Gastroesophageal sphincter (tissue), 4 donors: ENCODE measurements around the gene TREML2. TPM values are rescaled to one million over a fixed set of nuclear protein-coding genes. Genes with fewer than 3 reads are reported as not detected.

Experiments used
- ATAC-seq: fragments of 150-250 bp; one replicate; pipeline ENCODE4 v1.9.1; 2016; ENCODE audit warnings: mild to moderate bottlenecking, moderate library complexity
- H3K27ac ChIP-seq, 4 donors: fragments of 200-600 bp; sonication (generic) in 3 of 4; 1 replicate in 3 of 4; 2 replicates in 1 of 4; pipeline ENCODE4 v1.5.1; 2016 to 2019
- H3K27me3 ChIP-seq: fragments of 200-600 bp; sonication (generic); one replicate; pipeline ENCODE4 v1.5.1; 2019
- H3K36me3 ChIP-seq, 2 donors: fragments of 200-600 bp; sonication (generic); one replicate each; pipeline ENCODE4 v1.5.1; 2019; ENCODE audit warnings: control low read depth in 1 of 2
- H3K4me1 ChIP-seq, 3 donors: fragments of 200-600 bp; sonication (generic); 1 replicate in 2 of 3; 2 replicates in 1 of 3; pipeline ENCODE4 v1.5.1; 2016 to 2019; ENCODE audit warnings: control low read depth in 2 of 3
- H3K4me3 ChIP-seq, 2 donors: fragments of 200-600 bp; sonication (generic); one replicate each; pipeline ENCODE4 v1.5.1; 2019; ENCODE audit warnings: mild to moderate bottlenecking in 1 of 2, moderate library complexity in 1 of 2
- H3K9me3 ChIP-seq, 3 donors: fragments of 200-600 bp; sonication (generic); one replicate each; pipeline ENCODE4 v1.5.1; 2017 to 2019; ENCODE audit warnings: control low read depth in 2 of 3
- EP300 ChIP-seq: sonication (generic); formaldehyde crosslinking; IDR thresholded peaks from one replicate; pipeline ENCODE4 v1.6.1; 2017; ENCODE audit warnings: antibody characterized with exemption, mild to moderate bottlenecking
- POLR2A ChIP-seq, 2 donors: fragments of 450-650 bp; IDR thresholded peaks; one replicate each; pipeline ENCODE4 v1.6.1; 2017; ENCODE audit warnings: antibody characterized with exemption in 2 of 2, mild to moderate bottlenecking in 2 of 2, moderate library complexity in 1 of 2
- POLR2AphosphoS5 ChIP-seq: sonication (generic); formaldehyde crosslinking; IDR thresholded peaks from one replicate; pipeline ENCODE4 v1.6.1; 2017; ENCODE audit warnings: antibody characterized with exemption
- WGBS, 2 donors: methylation state at CpG; one replicate each; pipeline ENCODE4 v1.1.5; 2018; ENCODE audit warnings: low coverage in 1 of 2; 5-methylcytosine and 5-hydroxymethylcytosine counted together
- total RNA-seq, 4 donors: library from RNA; depleted of rRNA; stranded (reverse); fragments of >200 nt; gene quantifications; one replicate each; pipeline ENCODE4 v1.1.0, GENCODE V29; 2016
- TF ChIP-seq, protein P1 (sequence below), 4 experiments: fragments of 200-600 bp in 2 of 4; fragments of 450-650 bp in 2 of 4; sonication (generic) in 1 of 4; IDR thresholded peaks; one replicate each; pipeline ENCODE4 v1.5.1; 2017 to 2019; ENCODE audit warnings: antibody characterized with exemption in 4 of 4, mild to moderate bottlenecking in 2 of 4, moderate library complexity in 2 of 4

TREML2 gene
- total RNA-seq, 4 donors from 2014 or later = 0.27 TPM; not detected in 3

DNA sequence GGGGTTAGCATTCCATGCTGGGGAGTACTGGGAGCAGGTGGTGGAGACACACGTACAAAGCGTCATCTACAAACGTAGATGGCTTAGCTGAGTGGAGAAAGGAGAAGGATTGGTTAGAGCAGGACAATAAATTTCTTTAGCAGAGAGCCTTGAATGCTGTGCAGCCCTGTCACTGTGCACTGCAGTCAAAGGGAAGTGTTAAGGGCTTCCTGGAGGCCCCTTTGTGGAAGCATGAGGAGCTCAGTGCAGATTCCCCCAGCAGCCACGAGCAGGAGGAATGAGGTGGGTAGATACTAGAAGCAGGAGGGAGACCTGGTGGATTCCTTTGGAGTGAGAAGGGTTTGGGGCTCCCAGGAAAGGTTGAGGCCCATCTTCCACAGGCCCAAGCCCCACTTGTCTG is 21.1 kb upstream of the TREML2 start:
- Histone ChIP-seq H3K4me1 (no peaks in the 10 kb centered on the region), H3K9me3 (peaks cover 0 to 18% (median 0%) of the 10 kb centered on the region in 3 donors), H3K27ac (no peak overlapping the region), H3K36me3 (no peaks in the 10 kb centered on the region), H3K4me3 (no peak overlapping the region), H3K27me3 (peaks cover 36% of the 10 kb centered on the region)
- ATAC-seq = no peak
- 60 to 64% methylated on average over 2 to 4 of the region's 4 CpGs for WGBS, 2 donors
- no peak for TF ChIP-seq POLR2AphosphoS5
- TF ChIP-seq EP300 = no peak
- no peak for TF ChIP-seq POLR2A (IDR thresholded peaks at IDR 0.05)
- TF ChIP-seq, protein P1, sequence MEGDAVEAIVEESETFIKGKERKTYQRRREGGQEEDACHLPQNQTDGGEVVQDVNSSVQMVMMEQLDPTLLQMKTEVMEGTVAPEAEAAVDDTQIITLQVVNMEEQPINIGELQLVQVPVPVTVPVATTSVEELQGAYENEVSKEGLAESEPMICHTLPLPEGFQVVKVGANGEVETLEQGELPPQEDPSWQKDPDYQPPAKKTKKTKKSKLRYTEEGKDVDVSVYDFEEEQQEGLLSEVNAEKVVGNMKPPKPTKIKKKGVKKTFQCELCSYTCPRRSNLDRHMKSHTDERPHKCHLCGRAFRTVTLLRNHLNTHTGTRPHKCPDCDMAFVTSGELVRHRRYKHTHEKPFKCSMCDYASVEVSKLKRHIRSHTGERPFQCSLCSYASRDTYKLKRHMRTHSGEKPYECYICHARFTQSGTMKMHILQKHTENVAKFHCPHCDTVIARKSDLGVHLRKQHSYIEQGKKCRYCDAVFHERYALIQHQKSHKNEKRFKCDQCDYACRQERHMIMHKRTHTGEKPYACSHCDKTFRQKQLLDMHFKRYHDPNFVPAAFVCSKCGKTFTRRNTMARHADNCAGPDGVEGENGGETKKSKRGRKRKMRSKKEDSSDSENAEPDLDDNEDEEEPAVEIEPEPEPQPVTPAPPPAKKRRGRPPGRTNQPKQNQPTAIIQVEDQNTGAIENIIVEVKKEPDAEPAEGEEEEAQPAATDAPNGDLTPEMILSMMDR (IDR thresholded peaks at IDR 0.05) = no peak

DNA sequence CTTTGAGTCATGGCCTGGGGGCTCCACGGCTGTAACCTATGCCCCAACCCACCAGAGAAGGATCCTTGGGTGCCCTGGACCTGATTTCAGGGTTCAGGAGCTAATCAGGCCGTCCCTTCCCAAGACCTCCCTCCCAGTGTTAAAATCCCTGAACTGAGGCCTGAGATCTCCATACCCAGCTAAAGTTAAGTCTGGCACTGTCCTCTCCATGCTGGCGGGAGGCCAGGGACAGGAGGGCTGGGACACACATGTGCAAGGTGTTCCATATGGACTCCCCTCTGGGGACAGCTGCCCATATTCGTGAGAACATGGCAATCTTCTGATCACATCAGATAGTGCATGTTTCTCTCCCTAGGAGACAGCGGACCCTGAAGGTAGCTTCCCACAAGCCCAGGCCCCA is 15.7 kb upstream of the TREML2 start:
- Histone ChIP-seq H3K9me3 (peaks cover 0 to 32% (median 0%) of the 10 kb centered on the region in 3 donors), H3K4me1 (no peaks in the 10 kb centered on the region), H3K27me3 (peaks cover 25% of the 10 kb centered on the region), H3K36me3 (no peaks in the 10 kb centered on the region), H3K4me3 (no peak overlapping the region), H3K27ac (no peak overlapping the region)
- TF ChIP-seq POLR2AphosphoS5 (no peak), POLR2A (IDR thresholded peaks at IDR 0.05) (no peak), EP300 (no peak)
- TF ChIP-seq, protein P1 (IDR thresholded peaks at IDR 0.05) = no peak
- ATAC-seq = no peak
- whole genome bisulfite sequencing, 2 donors = 0% methylated on average over 1 of the region's 5 CpGs

DNA sequence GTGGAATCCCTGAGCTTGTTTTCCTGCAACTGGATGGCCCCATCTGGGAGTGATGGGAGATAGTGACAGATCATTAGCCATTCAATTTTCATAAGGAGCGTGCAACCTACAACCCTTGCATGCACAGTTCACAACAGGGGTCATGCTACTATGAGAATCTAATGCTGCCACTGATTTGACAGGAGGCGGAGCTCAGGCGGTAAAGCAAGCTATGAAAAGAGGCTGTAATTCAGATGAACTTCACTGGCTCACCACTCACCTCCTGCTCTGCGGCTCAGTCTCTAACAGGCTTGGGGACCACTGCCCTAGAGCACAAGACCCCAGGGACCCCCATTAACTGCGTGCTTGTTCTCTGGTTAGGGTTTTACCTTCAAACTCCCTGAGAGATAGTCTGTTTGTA is 14.8 kb upstream of the TREML2 start:
- no peak for TF ChIP-seq POLR2AphosphoS5
- no peak for TF ChIP-seq POLR2A (IDR thresholded peaks at IDR 0.05)
- no peak for TF ChIP-seq EP300
- TF ChIP-seq, protein P1 (IDR thresholded peaks at IDR 0.05) = no peak
- 73 to 100% methylated on average over 1 to 3 of the region's 5 CpGs for WGBS, 2 donors
- peaks cover 0 to 29% (median 0%) of the 10 kb centered on the region in 3 donors for H3K9me3 ChIP-seq
- ATAC-seq = no peak
- no peaks in the 10 kb centered on the region for H3K4me1 ChIP-seq
- peaks cover 25% of the 10 kb centered on the region for H3K27me3 ChIP-seq
- no peak overlapping the region for H3K27ac ChIP-seq
- no peaks in the 10 kb centered on the region for H3K36me3 ChIP-seq
- H3K4me3 ChIP-seq = no peak overlapping the region

DNA sequence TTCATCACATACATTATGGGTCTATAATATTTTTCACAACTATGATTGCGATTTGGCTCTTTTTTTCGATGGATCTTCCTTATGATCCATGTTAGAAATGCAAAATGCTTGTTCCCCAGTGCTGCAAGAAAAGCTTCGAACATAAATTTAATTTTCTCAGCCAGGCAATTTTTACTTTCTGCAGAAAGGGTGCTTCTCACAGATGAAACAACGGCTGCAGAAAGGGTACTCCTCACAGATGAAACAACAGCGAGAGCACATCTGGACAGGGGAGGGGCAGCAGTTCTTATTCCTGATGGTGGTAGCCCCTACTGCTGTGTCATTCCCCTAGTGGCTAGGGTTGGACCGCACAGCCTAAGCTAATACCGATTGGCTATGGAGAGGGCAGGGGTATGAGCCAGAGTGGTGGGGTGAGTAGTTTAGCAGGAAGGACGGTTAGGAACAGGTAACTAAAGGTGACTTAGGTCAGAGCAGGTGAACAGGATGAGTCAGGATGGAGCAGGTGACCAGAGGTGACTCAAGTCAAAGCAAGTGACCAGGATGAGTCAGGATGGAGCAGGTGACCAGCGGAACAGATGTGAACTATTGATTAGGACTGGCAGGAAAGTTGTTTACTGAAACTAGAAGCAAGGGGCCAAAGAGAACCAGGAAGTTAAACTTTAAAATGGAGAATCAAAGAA is 13.8 kb upstream of the TREML2 start:
- 77 to 80% methylated on average over 6 to 7 of the region's 9 CpGs for WGBS, 2 donors
- peaks cover 25% of the 10 kb centered on the region for H3K27me3 ChIP-seq
- no peak for ATAC-seq
- H3K36me3 ChIP-seq = no peaks in the 10 kb centered on the region
- peaks cover 0 to 19% (median 0%) of the 10 kb centered on the region in 3 donors for H3K9me3 ChIP-seq
- no peak overlapping the region for H3K27ac ChIP-seq
- no peak for TF ChIP-seq EP300
- TF ChIP-seq POLR2A (IDR thresholded peaks at IDR 0.05) = no peak
- TF ChIP-seq POLR2AphosphoS5 = no peak
- TF ChIP-seq, protein P1 (IDR thresholded peaks at IDR 0.05) = no peak
- H3K4me3 ChIP-seq = no peak overlapping the region
- H3K4me1 ChIP-seq = no peaks in the 10 kb centered on the region
